Nephron (organoid): ENCODE measurements around the gene NUP107.

Experiments used
- H3K27ac Mint-ChIP-seq, 3 experiments: 2 replicates each; pipeline ENCODE4 v1.8.0; 2020; ENCODE audit warnings: mixed read lengths in 3 of 3, mild to moderate bottlenecking in 2 of 3, moderate library complexity in 1 of 3
- H3K27me3 Mint-ChIP-seq: 2 replicates; pipeline ENCODE4 v1.8.0; 2021; ENCODE audit warnings: low read depth, mild to moderate bottlenecking, moderate library complexity, mixed read lengths
- H3K36me3 Mint-ChIP-seq: 2 replicates; pipeline ENCODE4 v1.8.0; 2020; ENCODE audit warnings: low read depth, mixed read lengths
- H3K4me1 Mint-ChIP-seq: 2 replicates; pipeline ENCODE4 v1.8.0; 2020; ENCODE audit warnings: mixed read lengths
- H3K4me3 Mint-ChIP-seq, 3 experiments: 2 replicates each; pipeline ENCODE4 v1.8.0; 2020; ENCODE audit warnings: mild to moderate bottlenecking in 3 of 3, mixed read lengths in 3 of 3, moderate library complexity in 2 of 3
- H3K9me3 Mint-ChIP-seq: 2 replicates; pipeline ENCODE4 v1.8.0; 2020; ENCODE audit warnings: mixed read lengths
- CTCF ChIP-seq, 3 experiments: fragments of 200-600 bp; sonication (generic); IDR thresholded peaks; one replicate each; pipeline ENCODE4 v1.5.0; 2021; ENCODE audit warnings: antibody characterized with exemption in 3 of 3; ENCODE audit not compliant: unreplicated experiment in 3 of 3

The NUP107 gene

GRCh38 chr12:68646484-68646883 is 40.3 kb upstream of the NUP107 start:
- H3K4me3 Mint-ChIP-seq, result no peak overlapping the region
- no peak for TF ChIP-seq CTCF (IDR thresholded peaks at IDR 0.05; ENCODE audit: unreplicated experiment in 3 of 3)
- H3K4me1 Mint-ChIP-seq, result no peaks in the 10 kb centered on the region
- no peaks in the 10 kb centered on the region for H3K9me3 Mint-ChIP-seq
- H3K27me3 Mint-ChIP-seq, result no peaks in the 10 kb centered on the region
- peaks cover 41% of the 10 kb centered on the region for H3K36me3 Mint-ChIP-seq
- H3K27ac Mint-ChIP-seq, result no peak overlapping the region

- Mint-ChIP-seq H3K4me1 (no peaks in the 10 kb centered on the region), H3K9me3 (no peaks in the 10 kb centered on the region), H3K4me3 (no peak overlapping the region), H3K27ac (no peak overlapping the region), H3K27me3 (no peaks in the 10 kb centered on the region), H3K36me3 (peaks cover 41% of the 10 kb centered on the region)
- no peak for TF ChIP-seq CTCF (IDR thresholded peaks at IDR 0.05; ENCODE audit: unreplicated experiment in 3 of 3)
These were observed 39.3 kb upstream of the NUP107 start for GRCh38 chr12:68647507-68647906.

- Mint-ChIP-seq H3K27ac (no peak overlapping the region), H3K27me3 (no peaks in the 10 kb centered on the region), H3K36me3 (peaks cover 41% of the 10 kb centered on the region), H3K9me3 (no peaks in the 10 kb centered on the region), H3K4me3 (no peak overlapping the region), H3K4me1 (no peaks in the 10 kb centered on the region)
- no peak for TF ChIP-seq CTCF (IDR thresholded peaks at IDR 0.05; ENCODE audit: unreplicated experiment in 3 of 3)
These were observed 38.6 kb upstream of the NUP107 start for GRCh38 chr12:68648179-68648578.

GRCh38 chr12:68665016-68665569 is 21.7 kb upstream of the NUP107 start:
- Mint-ChIP-seq H3K36me3 (peaks cover 14% of the 10 kb centered on the region), H3K4me1 (no peaks in the 10 kb centered on the region), H3K27me3 (no peaks in the 10 kb centered on the region), H3K9me3 (no peaks in the 10 kb centered on the region), H3K4me3 (no peak overlapping the region), H3K27ac (peak overlapping the region in 1 of 3 experiments; percentile 3)
- no peak for TF ChIP-seq CTCF (IDR thresholded peaks at IDR 0.05; ENCODE audit: unreplicated experiment in 3 of 3)

- no peak overlapping the region for H3K4me3 Mint-ChIP-seq
- H3K9me3 Mint-ChIP-seq, result no peaks in the 10 kb centered on the region
- no peaks in the 10 kb centered on the region for H3K27me3 Mint-ChIP-seq
- H3K4me1 Mint-ChIP-seq, result no peaks in the 10 kb centered on the region
- TF ChIP-seq CTCF (IDR thresholded peaks at IDR 0.05; ENCODE audit: unreplicated experiment in 3 of 3), result no peak
- peaks cover 6% of the 10 kb centered on the region for H3K36me3 Mint-ChIP-seq
- peak overlapping the region in 1 of 3 experiments; percentile 1 for H3K27ac Mint-ChIP-seq
These were observed 19.5 kb upstream of the NUP107 start for GRCh38 chr12:68667291-68667690.

- Mint-ChIP-seq H3K4me1 (no peaks in the 10 kb centered on the region), H3K27ac (peak overlapping the region; percentile 1 to 78 (median 69))
These were observed 18.9 kb upstream of the NUP107 start for GRCh38 chr12:68667896-68668295.

More at GRCh38 chr12:68667896-68668295, 18.9 kb upstream of the NUP107 start:
- H3K9me3 Mint-ChIP-seq, result no peaks in the 10 kb centered on the region
- H3K4me3 Mint-ChIP-seq, result no peak overlapping the region
- H3K36me3 Mint-ChIP-seq, result peaks cover 6% of the 10 kb centered on the region
- no peaks in the 10 kb centered on the region for H3K27me3 Mint-ChIP-seq
- TF ChIP-seq CTCF (IDR thresholded peaks at IDR 0.05; ENCODE audit: unreplicated experiment in 3 of 3), result no peak
